ENCODE results near the gene ILF3.

GRCh38 chr19:10634430-10634829 is 19.7 kb upstream of the ILF3 start:
- TF ChIP-seq EP300 (IDR thresholded peaks at IDR 0.05) (no peak), POLR2A (IDR thresholded peaks at IDR 0.05) (no peak), POLR2AphosphoS5 (IDR thresholded peaks at IDR 0.05) (no peak)
- TF ChIP-seq, protein P1, sequence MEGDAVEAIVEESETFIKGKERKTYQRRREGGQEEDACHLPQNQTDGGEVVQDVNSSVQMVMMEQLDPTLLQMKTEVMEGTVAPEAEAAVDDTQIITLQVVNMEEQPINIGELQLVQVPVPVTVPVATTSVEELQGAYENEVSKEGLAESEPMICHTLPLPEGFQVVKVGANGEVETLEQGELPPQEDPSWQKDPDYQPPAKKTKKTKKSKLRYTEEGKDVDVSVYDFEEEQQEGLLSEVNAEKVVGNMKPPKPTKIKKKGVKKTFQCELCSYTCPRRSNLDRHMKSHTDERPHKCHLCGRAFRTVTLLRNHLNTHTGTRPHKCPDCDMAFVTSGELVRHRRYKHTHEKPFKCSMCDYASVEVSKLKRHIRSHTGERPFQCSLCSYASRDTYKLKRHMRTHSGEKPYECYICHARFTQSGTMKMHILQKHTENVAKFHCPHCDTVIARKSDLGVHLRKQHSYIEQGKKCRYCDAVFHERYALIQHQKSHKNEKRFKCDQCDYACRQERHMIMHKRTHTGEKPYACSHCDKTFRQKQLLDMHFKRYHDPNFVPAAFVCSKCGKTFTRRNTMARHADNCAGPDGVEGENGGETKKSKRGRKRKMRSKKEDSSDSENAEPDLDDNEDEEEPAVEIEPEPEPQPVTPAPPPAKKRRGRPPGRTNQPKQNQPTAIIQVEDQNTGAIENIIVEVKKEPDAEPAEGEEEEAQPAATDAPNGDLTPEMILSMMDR (IDR thresholded peaks at IDR 0.05) = no peak

Measured in suprapubic skin (tissue), 4 donors.